IMR-90 (cell line): ENCODE measurements around the gene MRPL49. TPM values are rescaled to one million over a fixed set of nuclear protein-coding genes. Genes with fewer than 3 reads are reported as not detected.

ENCODE experiments used
- ATAC-seq: fragments of 200-7000 bp; cut with Tn5 transposase; 2 replicates; pipeline ENCODE4 v1.9.1; 2020; ENCODE audit warnings: low read depth, mild to moderate bottlenecking, moderate library complexity
- BruUV-seq: library from RNA; stranded (reverse); fragments of 400-500 nt; replicated peaks from 2 replicates; lab custom pipeline; 2021; lab: Mats Ljungman, UMichigan
- CTCF ChIA-PET: fragments of 300-600 bp; formaldehyde crosslinking; extraction: SDS; loops from one replicate; lab custom pipeline; 2021; ENCODE audit warnings: antibody characterized with exemption; lab: Yijun Ruan, JAX
- POLR2A ChIA-PET: fragments of 300-600 bp; sonication (Branson Sonifier 250); formaldehyde crosslinking; loops from one replicate; lab custom pipeline; 2022; ENCODE audit warnings: antibody characterized with exemption; ENCODE audit not compliant: unreplicated experiment; lab: Charles Lee
- DNase-seq: peaks from one replicate; pipeline ENCODE4 v3.0.0; 2013
- H2AFZ ChIP-seq: replicated peaks from 2 replicates; pipeline ENCODE3; 2013; ENCODE audit warnings: low read length, mild to moderate bottlenecking; ENCODE audit not compliant: poor library complexity
- H2AK5ac ChIP-seq: 2 replicates; pipeline ENCODE4 v1.6.1; 2013; ENCODE audit warnings: low read depth, low read length, inconsistent platforms
- H2AK9ac ChIP-seq: replicated peaks from 2 replicates; pipeline ENCODE3; 2013; ENCODE audit warnings: mild to moderate bottlenecking, low read depth, low read length, moderate library complexity; ENCODE audit not compliant: poor library complexity
- H2BK120ac ChIP-seq: 2 replicates; pipeline ENCODE4 v1.6.1; 2013; ENCODE audit warnings: low read depth, low read length, inconsistent platforms
- H2BK15ac ChIP-seq: 3 replicates; pipeline ENCODE4 v1.6.1; 2013; ENCODE audit warnings: low read depth, low read length, inconsistent platforms
- H2BK20ac ChIP-seq: 2 replicates; pipeline ENCODE4 v1.6.1; 2013; ENCODE audit warnings: low read depth, mild to moderate bottlenecking, inconsistent platforms, low read length, moderate library complexity
- H2BK5ac ChIP-seq: 2 replicates; pipeline ENCODE4 v1.6.1; 2013; ENCODE audit warnings: mild to moderate bottlenecking, low read depth, low read length, inconsistent platforms; ENCODE audit not compliant: poor library complexity, severe bottlenecking
- H3K14ac ChIP-seq: replicated peaks from 2 replicates; pipeline ENCODE4 v1.6.1; 2013; ENCODE audit warnings: low read depth, low read length, inconsistent platforms
- H3K18ac ChIP-seq: 2 replicates; pipeline ENCODE4 v1.6.1; 2013; ENCODE audit warnings: low read depth, low read length, control low read depth
- H3K23ac ChIP-seq: 2 replicates; pipeline ENCODE4 v1.6.1; 2013; ENCODE audit warnings: low read depth, low read length, inconsistent platforms
- H3K27ac ChIP-seq: 2 replicates; pipeline ENCODE4 v1.5.1; 2013; ENCODE audit warnings: mild to moderate bottlenecking, control low read depth, low read length; ENCODE audit not compliant: insufficient read depth
- H3K27me3 ChIP-seq: 2 replicates; pipeline ENCODE4 v1.6.1; 2013; ENCODE audit warnings: low read length; ENCODE audit not compliant: control insufficient read depth, insufficient read depth
- H3K36me3 ChIP-seq: 2 replicates; pipeline ENCODE4 v1.6.1; 2013; ENCODE audit warnings: low read length, mixed read lengths; ENCODE audit not compliant: control insufficient read depth, insufficient read depth
- H3K4ac ChIP-seq: 2 replicates; pipeline ENCODE4 v1.6.1; 2013; ENCODE audit warnings: low read depth, low read length, inconsistent platforms
- H3K4me1 ChIP-seq: 2 replicates; pipeline ENCODE4 v1.6.1; 2013; ENCODE audit warnings: low read length, mixed read lengths; ENCODE audit not compliant: control insufficient read depth, insufficient read depth
- H3K4me2 ChIP-seq: 2 replicates; pipeline ENCODE4 v1.6.1; 2013; ENCODE audit warnings: low read depth, mild to moderate bottlenecking, control low read depth, low read length, moderate library complexity
- H3K4me3 ChIP-seq: 2 replicates; pipeline ENCODE4 v1.5.1; 2013; ENCODE audit warnings: low read depth, mild to moderate bottlenecking, control low read depth, low read length, moderate library complexity; ENCODE audit not compliant: insufficient read depth
- H3K56ac ChIP-seq: 2 replicates; pipeline ENCODE4 v1.6.1; 2013; ENCODE audit warnings: low read length, inconsistent platforms; ENCODE audit not compliant: insufficient read depth; ENCODE audit errors: extremely low read depth
- H3K79me1 ChIP-seq, 2 experiments: 2 replicates each; pipeline ENCODE4 v1.6.1; 2013; ENCODE audit warnings: low read length in 2 of 2, inconsistent platforms in 1 of 2, low read depth in 1 of 2
- H3K9ac ChIP-seq: 2 replicates; pipeline ENCODE4 v1.6.1; 2013; ENCODE audit warnings: low read depth, low read length, control low read depth
- H3K9me1 ChIP-seq: 2 replicates; pipeline ENCODE4 v1.6.1; 2013; ENCODE audit warnings: low read length, inconsistent platforms; ENCODE audit not compliant: insufficient read depth
- H3K9me3 ChIP-seq: 2 replicates; pipeline ENCODE4 v1.6.1; 2013; ENCODE audit warnings: low read length; ENCODE audit not compliant: control insufficient read depth, insufficient read depth
- H4K20me1 ChIP-seq: 2 replicates; pipeline ENCODE4 v1.6.1; 2013; ENCODE audit warnings: low read length, inconsistent platforms; ENCODE audit not compliant: insufficient read depth
- H4K5ac ChIP-seq: 2 replicates; pipeline ENCODE4 v1.6.1; 2013; ENCODE audit warnings: mild to moderate bottlenecking, low read depth, low read length, control low read depth
- H4K8ac ChIP-seq, 2 experiments: 2 replicates each; pipeline ENCODE4 v1.6.1; 2013; ENCODE audit warnings: low read depth in 2 of 2, low read length in 2 of 2, control low read depth in 1 of 2, inconsistent platforms in 1 of 2
- H4K91ac ChIP-seq: 2 replicates; pipeline ENCODE4 v1.6.1; 2013; ENCODE audit warnings: low read depth, low read length, inconsistent platforms; ENCODE audit not compliant: insufficient read depth
- BHLHE40 ChIP-seq: fragments of 150-350 bp; IDR thresholded peaks from 2 replicates; pipeline ENCODE4 v1.6.1; 2016; ENCODE audit warnings: mild to moderate bottlenecking, low read depth, low read length
- CEBPB ChIP-seq: IDR thresholded peaks from 2 replicates; pipeline ENCODE4 v1.6.1; 2012; ENCODE audit warnings: low read depth, low read length, improper control_type of control experiment
- CHD1 ChIP-seq: IDR thresholded peaks from 2 replicates; pipeline ENCODE4 v1.6.1; 2012; ENCODE audit warnings: low read depth, low read length, improper control_type of control experiment
- ELK1 ChIP-seq: fragments of 150-350 bp; IDR thresholded peaks from 2 replicates; pipeline ENCODE4 v1.6.1; 2016; ENCODE audit warnings: low read depth, mild to moderate bottlenecking, low read length, moderate library complexity, borderline replicate concordance
- FOS ChIP-seq: fragments of 150-350 bp; IDR thresholded peaks from 2 replicates; pipeline ENCODE4 v1.6.1; 2016; ENCODE audit warnings: low read depth, low read length
- MAFK ChIP-seq: IDR thresholded peaks from 2 replicates; pipeline ENCODE4 v1.6.1; 2012; ENCODE audit warnings: low read depth, low read length, improper control_type of control experiment
- MAZ ChIP-seq: IDR thresholded peaks from 2 replicates; pipeline ENCODE4 v1.6.1; 2012; ENCODE audit warnings: low read depth, mild to moderate bottlenecking, low read length, improper control_type of control experiment, moderate library complexity, borderline replicate concordance
- MXI1 ChIP-seq: IDR thresholded peaks from 2 replicates; pipeline ENCODE4 v1.6.1; 2012; ENCODE audit warnings: low read depth, mild to moderate bottlenecking, low read length, moderate library complexity, borderline replicate concordance
- NFE2L2 ChIP-seq: fragments of 150-350 bp; IDR thresholded peaks from 2 replicates; pipeline ENCODE4 v1.6.1; 2016; ENCODE audit warnings: low read depth, mild to moderate bottlenecking, low read length
- POLR2A ChIP-seq: IDR thresholded peaks from 2 replicates; pipeline ENCODE4 v1.6.1; 2012; ENCODE audit warnings: mild to moderate bottlenecking, low read depth, low read length
- RAD21 ChIP-seq: IDR thresholded peaks from 2 replicates; pipeline ENCODE4 v1.6.1; 2012; ENCODE audit warnings: low read length, improper control_type of control experiment
- RCOR1 ChIP-seq: IDR thresholded peaks from 2 replicates; pipeline ENCODE4 v1.6.1; 2012; ENCODE audit warnings: mild to moderate bottlenecking, low read length, improper control_type of control experiment; ENCODE audit not compliant: insufficient replicate concordance
- RFX5 ChIP-seq: IDR thresholded peaks from 2 replicates; pipeline ENCODE4 v1.8.0; 2012; ENCODE audit warnings: low read depth, mild to moderate bottlenecking, low read length, moderate library complexity
- SMC3 ChIP-seq: fragments of 150-350 bp; IDR thresholded peaks from 2 replicates; pipeline ENCODE4 v1.6.1; 2016; ENCODE audit warnings: low read depth, mild to moderate bottlenecking, antibody characterized with exemption, low read length, moderate library complexity
- USF2 ChIP-seq: fragments of 150-350 bp; IDR thresholded peaks from 2 replicates; pipeline ENCODE4 v1.6.1; 2017; ENCODE audit warnings: mild to moderate bottlenecking, antibody characterized with exemption, low read length, low read depth
- WGBS, 2 experiments: methylation state at CpG; one replicate each; pipeline versions ENCODE4 v1.1.5 to v1.1.7; 2013; ENCODE audit warnings: missing lambda C conversion rate in 2 of 2; ENCODE audit not compliant: insufficient read length in 1 of 2; ENCODE audit errors: extremely low coverage in 2 of 2; 5-methylcytosine and 5-hydroxymethylcytosine counted together
- dilution Hi-C: fragments of 300-500 bp; cut with HindIII; formaldehyde crosslinking; loops from one replicate; pipeline ENCODE4 v1.14.3; 2018; ENCODE audit warnings: low sequenced_read_pairs; ENCODE audit not compliant: unreplicated experiment
- in situ Hi-C: fragments of 300-500 bp; cut with MboI; formaldehyde crosslinking; loops from 3 replicates; pipeline ENCODE4 v1.14.3; 2019; ENCODE audit warnings: low sequenced_read_pairs, inconsistent platforms, mixed read lengths
- intact Hi-C: fragments of 100-400 bp; cut with micrococcal nuclease; formaldehyde crosslinking; loops from 2 replicates; pipeline ENCODE4 v1.10.0; 2022
- polyA plus RNA-seq, 3 experiments: library from polyadenylated mRNA; depleted of rRNA; stranded (reverse); fragments of >200 nt; gene quantifications; 2 replicates each; pipeline ENCODE4 v1.2.3, GENCODE V29; 2012; ENCODE audit warnings: low replicate concordance in 1 of 3
- total RNA-seq: library from RNA; depleted of rRNA; stranded (reverse); fragments of >200 nt; gene quantifications from 2 replicates; pipeline ENCODE4 v1.2.3, GENCODE V29; 2012

Gene MRPL49
- total and polyA plus RNA-seq, 2 of the 4 experiments (the other 2 are of a cell fraction), result 55.2 to 56.8 TPM

GRCh38 chr11:65128182-65129145 is 6.3 kb downstream of the MRPL49 start:
- ChIA-PET POLR2A (no interaction called here), CTCF (no interaction called here)
- H4K91ac ChIP-seq, result no peak overlapping the region
- H2BK15ac ChIP-seq, result no peak overlapping the region
- H2BK20ac ChIP-seq, result no peak overlapping the region
- in situ Hi-C loops, result no loop called here
- intact Hi-C loops, result no loop called here
- peaks cover 80% of the 10 kb centered on the region for H3K36me3 ChIP-seq
- no peak overlapping the region for H3K4me3 ChIP-seq
- no peak overlapping the region for H3K56ac ChIP-seq
- H2AK9ac ChIP-seq, result no peak overlapping the region
- H3K4me1 ChIP-seq, result peaks cover 6% of the 10 kb centered on the region; the same call in 1 of the 2 replicates
- DNase-seq (no peak), ATAC-seq (no peak)
- dilution Hi-C loops, result no loop called here
- H3K27ac ChIP-seq, result no peak overlapping the region
- H3K9ac ChIP-seq, result no peak overlapping the region
- no TSS peak for BruUV-seq
- WGBS, 2 experiments, result 90% methylated on average over 2 of the region's 15 CpGs; no CpG with 5 or more reads in 1 of the 2 experiments
- H4K5ac ChIP-seq, result no peak overlapping the region
- H3K27me3 ChIP-seq, result no peaks in the 10 kb centered on the region
- H3K9me1 ChIP-seq, result peaks cover 11% of the 10 kb centered on the region
- H3K79me1 ChIP-seq, result peaks cover 25 to 62% of the 10 kb centered on the region in 2 experiments
- TF ChIP-seq SMC3 (no peak), MAFK (no peak), BHLHE40 (no peak), FOS (no peak), MAZ (no peak), USF2 (no peak), ELK1 (no peak), MXI1 (no peak), POLR2A (no peak), RFX5 (no peak), NFE2L2 (no peak), RAD21 (no peak), CEBPB (no peak), RCOR1 (no peak), CHD1 (no peak)
- no peaks in the 10 kb centered on the region for H3K9me3 ChIP-seq
- H3K23ac ChIP-seq, result no peak overlapping the region
- no peak overlapping the region for H2BK5ac ChIP-seq
- no peak overlapping the region for H2AFZ ChIP-seq
- H3K4me2 ChIP-seq, result no peak overlapping the region
- H4K20me1 ChIP-seq, result peaks cover 26% of the 10 kb centered on the region
- no peak overlapping the region for H4K8ac ChIP-seq
- no peak overlapping the region for H3K18ac ChIP-seq
- no peak overlapping the region for H3K14ac ChIP-seq
- H3K4ac ChIP-seq, result no peak overlapping the region
- no peak overlapping the region for H2BK120ac ChIP-seq
- no peak overlapping the region for H2AK5ac ChIP-seq
